NB4 (cell line): ENCODE measurements around the gene GIT2.
"Not testable (repeated sequence)": the region's sequence is repeated elsewhere in the genome, so short reads cannot be mapped to it uniquely, and the experiment has no call there.

ENCODE experiments used
- CTCF ChIP-seq: IDR thresholded peaks from one replicate; pipeline ENCODE4 v1.5.1; 2012; ENCODE audit warnings: low read depth, low read length
- MAX ChIP-seq: IDR thresholded peaks from 2 replicates; pipeline ENCODE4 v1.6.1; 2011; ENCODE audit warnings: low read depth, low read length
- POLR2A ChIP-seq: IDR thresholded peaks from 2 replicates; pipeline ENCODE4 v1.6.1; 2011; ENCODE audit warnings: mild to moderate bottlenecking; ENCODE audit not compliant: insufficient read length; ENCODE audit errors: extremely low read depth

- TF ChIP-seq CTCF, POLR2A, MAX: not testable (repeated sequence)
These were observed 104.4 kb downstream of the GIT2 start for GRCh38 chr12:109891731-109892130.
